Stimulated activated CD8-positive, alpha-beta memory T cell treated with anti-CD3 and anti-CD28 coated beads, Interleukin-4, amount 100 ng/mL, for 4 hours (primary cell): ENCODE measurements around the gene PIK3AP1.

ENCODE experiments used
- DNase-seq, 2 donors: peaks; one replicate each; pipeline ENCODE4 v3.0.0-alpha.2; 2020; ENCODE audit warnings: low read depth in 2 of 2, low spot score in 1 of 2

The PIK3AP1 gene

DNA sequence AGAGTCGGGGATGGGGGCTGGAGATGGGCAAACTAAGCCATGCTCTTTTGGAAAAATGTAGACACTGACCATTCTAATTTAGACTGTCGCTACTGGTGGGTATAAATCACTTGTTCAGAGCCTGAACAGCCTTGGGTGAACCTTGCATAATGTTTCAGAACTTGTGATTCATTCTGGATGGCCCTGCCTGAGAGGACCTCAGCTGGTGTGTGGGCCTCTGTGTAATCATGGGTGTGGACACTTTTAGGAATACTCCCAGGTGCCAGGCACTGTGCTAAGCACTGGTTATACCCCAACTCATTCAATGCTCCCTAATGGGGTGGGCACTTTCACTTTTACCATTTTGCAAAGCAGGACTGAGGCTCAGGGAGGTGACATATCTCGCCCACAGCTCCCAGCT, 106.7 kb downstream of the PIK3AP1 start:
- no peak for DNase-seq

DNA sequence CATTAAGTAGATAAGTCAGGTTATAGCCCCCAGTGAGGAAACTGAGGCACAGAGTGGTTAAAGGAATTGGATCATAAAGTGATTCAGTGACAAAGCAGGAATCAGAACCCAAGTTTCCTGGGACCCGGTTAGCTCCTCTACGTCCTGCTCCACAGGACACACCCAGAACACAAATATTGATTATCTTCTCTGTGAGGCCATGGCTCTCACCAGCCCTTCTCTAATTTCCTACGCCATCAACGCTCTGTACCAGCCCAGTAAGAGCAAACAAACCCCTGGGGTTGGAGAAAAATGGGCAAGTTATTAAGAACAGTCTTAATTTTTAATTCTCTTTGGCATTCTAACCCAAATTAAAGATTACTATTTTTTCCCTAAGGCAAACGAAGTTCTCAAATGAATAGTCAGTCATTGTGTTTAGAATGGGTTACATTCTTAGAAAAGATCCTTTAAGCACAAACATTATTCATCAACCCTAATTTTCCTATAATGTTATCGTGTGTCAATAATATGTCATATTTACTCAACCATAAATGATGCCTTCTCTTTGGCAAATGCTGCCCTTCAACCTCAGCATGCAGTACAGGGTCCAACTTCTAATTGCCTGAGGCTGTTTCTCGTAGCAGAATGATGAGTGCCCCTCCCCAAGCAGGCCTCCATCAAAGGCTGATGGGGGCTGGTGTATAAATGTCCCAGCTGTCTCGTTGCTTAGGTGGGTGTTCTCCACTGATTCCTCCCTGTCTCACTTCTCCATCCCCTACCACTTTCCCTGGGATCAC, 108.1 kb downstream of the PIK3AP1 start:
- DNase-seq = no peak

DNA sequence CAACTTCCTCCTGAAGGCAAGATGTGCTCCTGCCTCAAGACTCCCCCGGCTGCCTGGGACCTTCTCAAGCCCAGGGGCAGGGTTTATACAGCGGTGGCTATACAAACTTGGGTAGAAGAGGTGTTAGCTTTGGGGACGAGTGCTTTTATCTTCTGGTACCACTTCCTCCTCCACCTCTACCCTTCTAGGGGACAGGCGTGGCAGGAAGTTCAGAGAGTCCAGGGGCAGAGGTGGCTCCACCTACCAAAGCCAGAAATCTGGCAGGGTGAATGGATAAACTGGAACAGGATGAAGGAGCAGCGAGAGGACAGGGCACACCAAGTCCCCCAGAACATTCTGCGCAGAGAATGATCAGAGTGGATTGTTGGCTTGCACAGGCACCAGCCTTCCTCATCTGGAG, 109.5 kb downstream of the PIK3AP1 start:
- DNase-seq = no peak

- DNase-seq = no peak
Observed at GRCh38 chr10:96609510-96609909, 110.8 kb downstream of the PIK3AP1 start.

DNA sequence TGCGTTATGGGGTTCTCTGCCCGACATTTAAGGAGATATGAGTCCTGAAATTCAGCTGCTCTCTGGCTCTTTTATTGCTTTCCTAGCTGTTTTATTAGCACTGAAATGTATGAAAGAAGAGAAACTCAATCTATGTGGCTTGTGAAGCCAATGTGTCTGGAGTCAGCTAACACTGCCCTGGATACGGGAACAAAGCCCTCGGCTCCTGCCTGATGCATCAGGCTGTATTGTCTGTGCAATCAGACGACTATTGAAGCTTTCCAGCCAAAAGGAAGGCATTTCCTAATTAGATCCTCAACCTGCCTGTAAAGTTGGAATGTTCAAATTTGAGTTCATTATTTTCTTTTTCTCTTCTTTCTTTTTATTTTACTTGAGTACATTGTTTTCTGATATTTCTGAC, 111.5 kb downstream of the PIK3AP1 start:
- DNase-seq = no peak

GRCh38 chr10:96608262-96608661, 112.1 kb downstream of the PIK3AP1 start:
- DNase-seq = no peak

DNA sequence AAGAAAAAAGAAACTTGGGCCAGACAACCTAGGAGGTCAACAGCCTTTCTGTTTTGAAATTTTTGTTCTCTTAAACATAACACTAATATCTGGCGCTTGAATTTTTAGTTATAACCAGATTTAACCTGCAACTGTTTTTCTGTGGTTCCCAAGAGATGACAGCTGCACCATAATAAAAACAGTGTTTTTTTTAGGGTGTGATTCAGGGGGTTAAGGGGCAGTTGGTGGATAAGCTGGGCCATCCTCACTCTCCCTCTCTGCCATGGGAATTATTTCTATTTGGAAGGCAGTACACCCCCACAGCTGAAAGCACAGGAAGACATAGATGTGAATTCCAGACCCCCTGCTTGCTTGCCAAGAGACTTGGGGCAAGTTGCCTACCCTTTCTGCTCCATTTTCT, 113.4 kb downstream of the PIK3AP1 start:
- DNase-seq = no peak

- no peak for DNase-seq
Observed at GRCh38 chr10:96606216-96606615, 114.1 kb downstream of the PIK3AP1 start.

DNA sequence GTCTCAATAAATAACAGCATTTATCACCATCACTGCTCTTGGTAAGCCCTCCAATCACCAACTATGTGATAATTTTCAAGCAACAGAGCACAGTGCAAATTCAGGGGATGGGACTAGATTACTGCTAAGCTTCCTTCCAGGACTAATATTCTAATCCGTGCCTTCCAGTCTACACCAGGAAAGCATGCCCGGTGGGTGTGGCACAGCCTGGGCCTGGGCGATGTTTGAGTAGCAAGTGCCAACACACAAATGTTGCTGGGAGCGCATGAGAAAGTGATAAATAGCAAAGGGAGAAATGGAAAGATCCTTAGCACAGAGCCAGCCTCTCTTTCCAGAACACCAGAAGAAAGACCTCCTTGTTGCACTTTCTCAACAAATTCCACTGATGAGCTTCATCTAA, 120.0 kb downstream of the PIK3AP1 start:
- DNase-seq = no peak

DNA sequence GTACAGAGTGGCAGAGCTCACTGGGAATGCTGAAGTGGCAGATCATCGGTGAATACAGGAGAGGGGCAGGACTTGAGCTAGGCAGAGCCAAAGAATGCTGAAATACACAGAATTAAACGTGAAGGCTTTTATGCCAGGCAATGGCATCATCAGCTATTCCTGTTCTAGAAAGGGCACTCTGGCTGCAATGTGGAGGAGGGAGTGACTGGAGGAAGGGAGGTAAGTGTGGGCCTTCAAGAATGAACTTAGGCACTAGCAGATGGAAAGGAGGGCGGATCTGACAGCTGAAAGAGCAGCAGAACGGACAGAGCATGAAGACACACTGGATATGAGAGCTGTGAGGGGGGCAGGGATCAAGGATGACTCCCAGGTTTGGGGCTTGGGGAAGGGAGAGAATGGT, 121.5 kb downstream of the PIK3AP1 start:
- no peak for DNase-seq

- no peak for DNase-seq
Observed at GRCh38 chr10:96596422-96597407, 123.6 kb downstream of the PIK3AP1 start.

DNA sequence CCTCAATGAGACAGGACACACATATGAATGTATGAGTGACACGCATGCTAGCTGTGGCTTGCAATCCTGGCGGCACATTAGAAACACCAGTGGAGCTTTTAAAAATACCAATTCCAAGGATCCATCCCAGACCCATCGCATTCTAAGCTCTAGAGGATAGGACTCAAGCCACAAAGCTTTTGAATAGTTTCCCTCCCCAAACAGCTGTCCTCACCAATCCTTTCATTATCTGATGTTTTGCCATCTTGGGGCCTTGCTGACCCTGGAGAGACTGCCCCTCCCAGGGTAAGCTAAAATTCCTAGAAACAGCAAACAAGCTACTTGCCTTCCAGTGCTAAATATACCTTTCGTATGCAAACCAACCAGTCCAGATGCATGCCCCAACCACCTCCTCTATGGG, 124.6 kb downstream of the PIK3AP1 start:
- no peak for DNase-seq

GRCh38 chr10:96591946-96592345, 128.4 kb downstream of the PIK3AP1 start:
- DNase-seq = no peak

- DNase-seq = no peak
Observed at GRCh38 chr10:96588616-96589419, 131.5 kb downstream of the PIK3AP1 start.

- DNase-seq = no peak
Observed at GRCh38 chr10:96588060-96588554, 132.2 kb downstream of the PIK3AP1 start.

GRCh38 chr10:96587264-96588059, 132.9 kb downstream of the PIK3AP1 start:
- DNase-seq = peak; percentile 24 to 27

- DNase-seq = peak; percentile 84 to 91
Observed at GRCh38 chr10:96586419-96587263, 133.7 kb downstream of the PIK3AP1 start, which contains the start of gene TM9SF3. TM9SF3 (minus strand) TSS chr10:96587012; CDS start chr10:96586835, 177 bp downstream.

- no peak for DNase-seq
Observed at GRCh38 chr10:96585736-96586418, 134.4 kb downstream of the PIK3AP1 start.

- DNase-seq = no peak
Observed at GRCh38 chr10:96584474-96584873, 135.8 kb downstream of the PIK3AP1 start.
